ENCODE data around the gene ABL1. TPM values are rescaled to one million over a fixed set of nuclear protein-coding genes. Genes with fewer than 3 reads are reported as not detected.

ABL1 gene
- total RNA-seq, 1 donor from 2014 or later: 92.4 TPM

- no peak for DNase-seq (ENCODE audit: low spot score)
Measured at GRCh38 chr9:130824643-130825350, 10.3 kb upstream of the ABL1 start.

GRCh38 chr9:130825351-130825651, 9.8 kb upstream of the ABL1 start:
- no peak for DNase-seq (ENCODE audit: low spot score)

GRCh38 chr9:130825809-130826208, 9.2 kb upstream of the ABL1 start:
- no peak for DNase-seq (ENCODE audit: low spot score)

GRCh38 chr9:130829762-130830161, 5.3 kb upstream of the ABL1 start:
- DNase-seq (ENCODE audit: low spot score): no peak

GRCh38 chr9:130830231-130830760, 4.8 kb upstream of the ABL1 start:
- no peak for DNase-seq (ENCODE audit: low spot score)

- no peak for DNase-seq (ENCODE audit: low spot score)
Measured at GRCh38 chr9:130831077-130831476, 4.0 kb upstream of the ABL1 start.

GRCh38 chr9:130833031-130833990, 1.7 kb upstream of the ABL1 start:
- DNase-seq (ENCODE audit: low spot score): no peak

GRCh38 chr9:130835441-130836298, 616 bp downstream of the ABL1 start:
- no peak for DNase-seq (ENCODE audit: low spot score)

- no peak for DNase-seq (ENCODE audit: low spot score)
Measured at GRCh38 chr9:130837002-130837511, 2.0 kb downstream of the ABL1 start.

- DNase-seq (ENCODE audit: low spot score): no peak
Measured at GRCh38 chr9:130837643-130838042, 2.6 kb downstream of the ABL1 start.

- no peak for DNase-seq (ENCODE audit: low spot score)
Measured at GRCh38 chr9:130839132-130840111, 4.4 kb downstream of the ABL1 start.

GRCh38 chr9:130842545-130842944, 7.5 kb downstream of the ABL1 start:
- no peak for DNase-seq (ENCODE audit: low spot score)

GRCh38 chr9:130843049-130843908, 8.2 kb downstream of the ABL1 start:
- no peak for DNase-seq (ENCODE audit: low spot score)

- no peak for DNase-seq (ENCODE audit: low spot score)
Measured at GRCh38 chr9:130844044-130844451, 9.0 kb downstream of the ABL1 start.

GRCh38 chr9:130845254-130845653, 10.2 kb downstream of the ABL1 start:
- DNase-seq (ENCODE audit: low spot score): no peak

- no peak for DNase-seq (ENCODE audit: low spot score)
Measured at GRCh38 chr9:130845901-130846481, 10.9 kb downstream of the ABL1 start.

- DNase-seq (ENCODE audit: low spot score): no peak
Measured at GRCh38 chr9:130846487-130847305, 11.6 kb downstream of the ABL1 start.
